GM12878 (cell line): ENCODE results near the gene XRCC6. TPM values are rescaled to one million over a fixed set of nuclear protein-coding genes. Genes with fewer than 3 reads are reported as not detected.
A peak's percentile ranks its signal among the peaks of the same experiment; 100 is the strongest.

ENCODE experiments used
- ASH2L ChIP-seq: fragments of 300-600, 200-600 bp; sonication (generic); IDR thresholded peaks from 2 replicates; pipeline ENCODE4 v1.6.1; 2017; ENCODE audit warnings: low read depth, mild to moderate bottlenecking, borderline replicate concordance
- BCL11A ChIP-seq: IDR thresholded peaks from 2 replicates; pipeline ENCODE4 v1.6.1; 2011; ENCODE audit warnings: low read depth, low read length
- BRCA1 ChIP-seq: IDR thresholded peaks from 2 replicates; pipeline ENCODE4 v1.6.1; 2011; ENCODE audit warnings: low read depth, low read length, improper control_type of control experiment
- CHD4 ChIP-seq: fragments of 200-600 bp; sonication (generic); IDR thresholded peaks from 2 replicates; pipeline ENCODE4 v1.6.1; 2016; ENCODE audit warnings: mild to moderate bottlenecking
- EZH2 ChIP-seq: IDR thresholded peaks from 2 replicates; pipeline ENCODE4 v1.6.1; 2012; ENCODE audit warnings: low read depth, mild to moderate bottlenecking, control low read depth, inconsistent platforms, low read length, borderline replicate concordance; ENCODE audit not compliant: control insufficient read depth
- GATAD2B ChIP-seq: fragments of 450-650 bp; conservative IDR thresholded peaks from 2 replicates; pipeline ENCODE4 v1.6.1; 2017; ENCODE audit warnings: low read depth, mild to moderate bottlenecking, moderate library complexity
- HCFC1 ChIP-seq: fragments of 150-350 bp; IDR thresholded peaks from 2 replicates; pipeline ENCODE4 v1.6.1; 2014; ENCODE audit warnings: low read length
- IRF4 ChIP-seq: IDR thresholded peaks from 2 replicates; pipeline ENCODE4 v1.6.1; 2011; ENCODE audit warnings: low read depth, low read length
- MEF2A ChIP-seq: IDR thresholded peaks from 2 replicates; pipeline ENCODE4 v1.6.1; 2011; ENCODE audit warnings: low read depth, mild to moderate bottlenecking, low read length, moderate library complexity; ENCODE audit not compliant: insufficient read depth
- MTA3 ChIP-seq: IDR thresholded peaks from 2 replicates; pipeline ENCODE4 v1.6.1; 2012; ENCODE audit warnings: low read length, inconsistent platforms, borderline replicate concordance
- NFYA ChIP-seq: IDR thresholded peaks from 2 replicates; pipeline ENCODE4 v1.6.1; 2011; ENCODE audit warnings: low read depth, mild to moderate bottlenecking, low read length, improper control_type of control experiment, borderline replicate concordance
- POU2F2 ChIP-seq: IDR thresholded peaks from 3 replicates; pipeline ENCODE4 v1.6.1; 2011; ENCODE audit warnings: low read depth, mild to moderate bottlenecking, low read length, borderline replicate concordance
- RAD21 ChIP-seq: IDR thresholded peaks from 2 replicates; pipeline ENCODE4 v1.6.1; 2011; ENCODE audit warnings: mild to moderate bottlenecking, low read depth, low read length, moderate library complexity; ENCODE audit not compliant: insufficient read depth
- RCOR1 ChIP-seq: conservative IDR thresholded peaks from 2 replicates; pipeline ENCODE4 v1.6.1; 2012; ENCODE audit warnings: low read depth, low read length, improper control_type of control experiment
- SIN3A ChIP-seq: IDR thresholded peaks from 2 replicates; pipeline ENCODE4 v1.6.1; 2012; ENCODE audit warnings: low read depth, low read length, improper control_type of control experiment
- SUZ12 ChIP-seq: fragments of 200-600 bp; sonication (generic); IDR thresholded peaks from one replicate; pipeline ENCODE4 v1.6.1; 2018; ENCODE audit warnings: antibody characterized with exemption, mild to moderate bottlenecking; ENCODE audit not compliant: unreplicated experiment
- USF2 ChIP-seq: IDR thresholded peaks from 2 replicates; pipeline ENCODE4 v1.6.1; 2011; ENCODE audit warnings: low read depth, low read length, improper control_type of control experiment, borderline replicate concordance
- ZBTB11 ChIP-seq: fragments of 450-650 bp; formaldehyde crosslinking; IDR thresholded peaks from 2 replicates; pipeline ENCODE4 v1.5.0; 2022; ENCODE audit warnings: mild to moderate bottlenecking, missing genetic modification characterization
- ZBTB4 ChIP-seq: fragments of 450-650 bp; formaldehyde crosslinking; IDR thresholded peaks from 2 replicates; pipeline ENCODE4 v1.4.0; 2022; ENCODE audit warnings: mild to moderate bottlenecking, moderate library complexity
- ZNF274 ChIP-seq: IDR thresholded peaks from one replicate; pipeline ENCODE4 v1.8.0; 2011; ENCODE audit not compliant: insufficient read length, insufficient read depth
- ZNF622 ChIP-seq: fragments of 450-650 bp; IDR thresholded peaks from 2 replicates; pipeline ENCODE4 v1.6.1; 2017; ENCODE audit warnings: mild to moderate bottlenecking, inconsistent platforms
- polyA plus RNA-seq, 11 experiments: library from polyadenylated mRNA; depleted of rRNA in 4 of 11; unstranded in 6 of 11; stranded (reverse) in 5 of 11; fragments of >200 nt; fragmentation: Nextera tagmentation in 4 of 11; fragmentation: Illumina TruSeq in 1 of 11; extraction: Ambion mirVana in 4 of 11; extraction: Trizol in 1 of 11; gene quantifications; 1 replicate in 1 of 11; 2 replicates in 10 of 11; pipeline versions ENCODE4 v1.2.1 to v1.2.3, GENCODE V29; 2011 to 2016; ENCODE audit warnings: inconsistent platforms in 2 of 11, missing spikeins in 2 of 11, low read depth in 1 of 11
- total RNA-seq, 4 experiments: library from RNA; depleted of rRNA in 3 of 4; stranded (reverse); fragments of >200 nt in 3 of 4; fragmentation: Illumina TruSeq in 1 of 4; extraction: Trizol in 1 of 4; gene quantifications; 2 replicates each; pipeline versions ENCODE4 v1.2.1 to v1.2.3, GENCODE V29; 2013 to 2021
- TF ChIP-seq, protein P1 (sequence below): IDR thresholded peaks from 2 replicates; pipeline ENCODE4 v1.6.1; 2011; ENCODE audit warnings: borderline replicate concordance, low read depth, mild to moderate bottlenecking, moderate library complexity, mixed read lengths, low read length; ENCODE audit not compliant: insufficient read depth; ENCODE audit errors: extremely low read length
- TF ChIP-seq, protein P2 (sequence below): IDR thresholded peaks from 2 replicates; pipeline ENCODE4 v1.6.1; 2011; ENCODE audit warnings: low read depth, mild to moderate bottlenecking, low read length, moderate library complexity, borderline replicate concordance; ENCODE audit errors: extremely low read depth

The XRCC6 gene
- total and polyA plus RNA-seq, 10 of the 15 experiments (the other 5 are each of a cell fraction or from before 2014, with no cell fraction given), result 186 to 718 (median 348) TPM

DNA sequence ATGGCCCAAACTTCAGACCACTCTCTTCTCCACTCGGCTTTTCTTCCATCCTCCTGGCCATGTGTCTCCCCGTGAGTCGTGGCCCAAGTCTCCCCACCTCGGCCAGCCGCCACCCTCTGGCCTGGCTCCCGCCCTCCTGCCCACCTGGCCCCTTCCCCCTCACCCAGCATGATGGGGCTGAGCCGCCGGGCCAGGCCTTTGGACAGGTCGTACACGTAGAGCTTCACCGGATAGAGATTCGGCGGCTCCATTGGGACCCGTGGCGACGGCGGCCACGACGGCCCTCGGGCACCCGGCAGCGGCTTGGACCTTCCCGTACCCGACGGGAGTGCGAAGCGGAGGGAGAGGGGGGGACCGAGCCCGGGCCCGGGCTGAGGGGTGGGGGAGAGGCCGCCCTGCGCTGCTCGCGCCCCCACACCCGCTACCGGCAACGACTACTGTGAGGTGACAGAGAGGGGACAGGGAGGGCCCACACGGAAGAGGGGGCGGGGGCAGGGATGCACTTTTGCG, 451 bp upstream of the XRCC6 start, which contains the start of gene DESI1 (continued):
- TF ChIP-seq ZBTB11, result no peak
- TF ChIP-seq SIN3A, result peak; percentile 45; the same call in 1 of the 2 replicates
- TF ChIP-seq POU2F2, result peak; percentile 63; the same call in 1 of the 3 replicates
- TF ChIP-seq USF2, result no peak
- TF ChIP-seq, protein P1, sequence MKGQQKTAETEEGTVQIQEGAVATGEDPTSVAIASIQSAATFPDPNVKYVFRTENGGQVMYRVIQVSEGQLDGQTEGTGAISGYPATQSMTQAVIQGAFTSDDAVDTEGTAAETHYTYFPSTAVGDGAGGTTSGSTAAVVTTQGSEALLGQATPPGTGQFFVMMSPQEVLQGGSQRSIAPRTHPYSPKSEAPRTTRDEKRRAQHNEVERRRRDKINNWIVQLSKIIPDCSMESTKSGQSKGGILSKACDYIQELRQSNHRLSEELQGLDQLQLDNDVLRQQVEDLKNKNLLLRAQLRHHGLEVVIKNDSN, result no peak
- TF ChIP-seq ASH2L, result no peak
- no peak for TF ChIP-seq HCFC1
- TF ChIP-seq BCL11A, result no peak
- TF ChIP-seq EZH2, result no peak
- TF ChIP-seq MEF2A, result no peak
- TF ChIP-seq NFYA, result no peak
- no peak for TF ChIP-seq SUZ12
- no peak for TF ChIP-seq ZNF274
- TF ChIP-seq BRCA1, result no peak
- TF ChIP-seq CHD4, result no peak
- TF ChIP-seq IRF4, result no peak
- TF ChIP-seq RCOR1, result no peak
- TF ChIP-seq RAD21, result no peak
- no peak for TF ChIP-seq MTA3
- TF ChIP-seq, protein P2, sequence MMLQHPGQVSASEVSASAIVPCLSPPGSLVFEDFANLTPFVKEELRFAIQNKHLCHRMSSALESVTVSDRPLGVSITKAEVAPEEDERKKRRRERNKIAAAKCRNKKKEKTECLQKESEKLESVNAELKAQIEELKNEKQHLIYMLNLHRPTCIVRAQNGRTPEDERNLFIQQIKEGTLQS, result no peak
- TF ChIP-seq GATAD2B, result 0 out of 2 replicates have a peak, but pooled peaks have one; percentile 48
- TF ChIP-seq ZBTB4, result no peak
- no peak for TF ChIP-seq ZNF622
